HEK293 (cell line): Measurements from ENCODE around the gene CLDN15.
"Not testable (repeated sequence)": the region's sequence is repeated elsewhere in the genome, so short reads cannot be mapped to it uniquely, and the experiment has no call there.

Source experiments
- CTCF ChIA-PET: fragments of 350-600 bp; formaldehyde crosslinking; extraction: SDS; loops from one replicate; lab custom pipeline; 2021; ENCODE audit warnings: antibody characterized with exemption; lab: Yijun Ruan, JAX
- POLR2A ChIA-PET: fragments of 300-600 bp; formaldehyde crosslinking; extraction: SDS; loops from one replicate; lab custom pipeline; 2020; ENCODE audit warnings: antibody characterized with exemption, inconsistent platforms; lab: Yijun Ruan, JAX
- H3K27ac ChIP-seq: fragments of 200-500 bp; sonication (Bioruptor generic); 2 replicates; pipeline ENCODE4 v1.5.1; 2014; ENCODE audit warnings: low read depth, low read length, control low read depth, inconsistent platforms; ENCODE audit errors: extremely low read depth
- H3K36me3 ChIP-seq, 2 experiments: fragments of 200-500 bp in 1 of 2; sonication (Bioruptor generic) in 1 of 2; 1 replicate in 1 of 2; 2 replicates in 1 of 2; pipeline ENCODE4 v1.5.1; 2014 to 2017; ENCODE audit warnings: inconsistent platforms in 2 of 2, low read length in 2 of 2; ENCODE audit not compliant: control insufficient read depth in 2 of 2, insufficient read depth in 1 of 2
- H3K4me1 ChIP-seq: fragments of 200-500 bp; sonication (Bioruptor generic); 2 replicates; pipeline ENCODE4 v1.5.1; 2014; ENCODE audit warnings: mild to moderate bottlenecking, low read length, inconsistent platforms; ENCODE audit not compliant: control insufficient read depth, insufficient read depth
- H3K4me3 ChIP-seq: 2 replicates; pipeline ENCODE4 v1.5.1; 2011; ENCODE audit warnings: low read depth, mild to moderate bottlenecking, control low read depth, low read length, moderate library complexity
- H3K9me3 ChIP-seq: fragments of 200-500 bp; sonication (Bioruptor generic); 2 replicates; pipeline ENCODE4 v1.5.1; 2014; ENCODE audit warnings: low read depth, low read length, inconsistent platforms; ENCODE audit not compliant: control insufficient read depth, insufficient read depth
- GLI2 ChIP-seq: fragments of 450-650 bp; formaldehyde crosslinking; IDR thresholded peaks from 2 replicates; pipeline ENCODE4; 2017; ENCODE audit warnings: missing biosample characterization, missing genetic modification characterization, low read depth, borderline replicate concordance
- GLIS2 ChIP-seq: fragments of 450-650 bp; formaldehyde crosslinking; IDR thresholded peaks from 2 replicates; pipeline ENCODE4 v1.5.1; 2016; ENCODE audit warnings: missing biosample characterization, missing genetic modification characterization
- SCRT2 ChIP-seq: fragments of 450-650 bp; formaldehyde crosslinking; IDR thresholded peaks from 2 replicates; pipeline ENCODE4 v1.5.1; 2016; ENCODE audit warnings: missing biosample characterization, missing genetic modification characterization
- ZIC2 ChIP-seq: fragments of 450-650 bp; formaldehyde crosslinking; IDR thresholded peaks from 2 replicates; pipeline ENCODE4 v1.5.1; 2016; ENCODE audit warnings: missing biosample characterization, missing genetic modification characterization
- ZNF16 ChIP-seq: fragments of 450-650 bp; formaldehyde crosslinking; IDR thresholded peaks from 2 replicates; pipeline ENCODE4 v1.5.1; 2016; ENCODE audit warnings: low read depth, missing biosample characterization, missing genetic modification characterization
- ZNF169 ChIP-seq: fragments of 450-650 bp; formaldehyde crosslinking; IDR thresholded peaks from 2 replicates; pipeline ENCODE4 v1.5.1; 2016; ENCODE audit warnings: missing biosample characterization, missing genetic modification characterization
- ZNF366 ChIP-seq: fragments of 450-650 bp; formaldehyde crosslinking; conservative IDR thresholded peaks from 2 replicates; pipeline ENCODE4 v1.5.1; 2016; ENCODE audit warnings: missing biosample characterization, missing genetic modification characterization
- ZNF404 ChIP-seq: fragments of 450-650 bp; formaldehyde crosslinking; IDR thresholded peaks from 2 replicates; pipeline ENCODE4 v1.5.1; 2017; ENCODE audit warnings: missing biosample characterization, missing genetic modification characterization
- ZNF48 ChIP-seq: fragments of 450-650 bp; formaldehyde crosslinking; IDR thresholded peaks from 2 replicates; pipeline ENCODE4 v1.5.1; 2016; ENCODE audit warnings: missing biosample characterization, missing genetic modification characterization
- ZNF571 ChIP-seq: fragments of 450-650 bp; formaldehyde crosslinking; IDR thresholded peaks from 2 replicates; pipeline ENCODE4 v1.5.0; 2017; ENCODE audit warnings: missing biosample characterization, missing genetic modification characterization
- ZNF626 ChIP-seq: fragments of 450-650 bp; sonication (Bioruptor Pico); formaldehyde crosslinking; IDR thresholded peaks from 2 replicates; pipeline ENCODE4 v1.5.1; 2018; ENCODE audit warnings: missing biosample characterization, missing genetic modification characterization, inconsistent platforms
- TF ChIP-seq, protein P1 (sequence below): fragments of 450-650 bp; formaldehyde crosslinking; IDR thresholded peaks from 2 replicates; pipeline ENCODE4 v1.5.1; 2016; ENCODE audit warnings: missing biosample characterization, missing genetic modification characterization

CLDN15 gene, protein sequence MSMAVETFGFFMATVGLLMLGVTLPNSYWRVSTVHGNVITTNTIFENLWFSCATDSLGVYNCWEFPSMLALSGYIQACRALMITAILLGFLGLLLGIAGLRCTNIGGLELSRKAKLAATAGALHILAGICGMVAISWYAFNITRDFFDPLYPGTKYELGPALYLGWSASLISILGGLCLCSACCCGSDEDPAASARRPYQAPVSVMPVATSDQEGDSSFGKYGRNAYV

DNA sequence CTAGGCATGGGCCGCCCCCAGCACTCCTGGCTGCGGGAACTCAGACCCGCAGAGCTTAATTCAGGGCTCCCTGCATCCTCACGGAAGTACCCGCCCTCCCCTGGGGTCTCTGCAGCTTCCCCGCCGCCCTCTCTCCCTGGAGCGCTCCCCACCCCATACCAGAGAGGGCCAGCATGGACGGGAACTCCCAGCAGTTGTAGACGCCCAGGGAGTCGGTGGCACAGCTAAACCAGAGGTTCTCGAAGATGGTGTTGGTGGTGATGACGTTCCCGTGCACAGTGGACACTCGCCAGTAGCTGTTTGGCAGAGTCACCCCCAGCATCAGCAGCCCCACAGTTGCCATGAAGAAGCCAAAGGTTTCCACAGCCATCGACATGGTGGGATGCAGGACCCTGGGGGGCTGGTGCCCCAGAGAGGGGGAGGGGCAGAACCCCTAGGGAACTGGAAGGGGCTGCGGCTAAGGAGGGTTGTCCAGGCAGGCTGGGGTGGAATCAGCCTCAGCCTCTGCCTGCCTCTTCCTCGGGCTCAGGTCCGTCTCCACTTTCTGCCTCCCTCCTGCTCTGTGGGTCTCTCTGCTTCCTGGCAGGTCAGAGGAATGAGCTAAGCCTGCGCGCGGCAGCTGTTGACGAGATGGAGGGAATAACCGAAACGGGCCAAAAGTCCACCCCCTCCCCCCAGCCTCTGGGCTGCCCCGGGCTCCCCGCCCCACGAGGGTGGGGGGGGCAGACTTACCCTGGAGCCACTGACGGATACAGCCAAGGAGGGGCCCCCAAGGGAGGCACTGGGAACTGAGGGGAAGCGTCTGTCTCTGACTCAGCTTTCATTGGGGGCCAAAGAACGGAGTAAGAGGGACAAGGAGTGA lies at the start of gene CLDN15:
Gene CLDN15, minus strand, starts transcription at position 597 of the 862 bp plus-strand sequence. Its CDS starts 221 bp downstream, at position 376.
- CTCF ChIA-PET: interaction anchor here (0.6 to 1.5 kb wide), 2 partner anchors 45 to 63 kb away, joined by 3 to 6 read pairs; no protein-coding TSS in a partner anchor

DNA sequence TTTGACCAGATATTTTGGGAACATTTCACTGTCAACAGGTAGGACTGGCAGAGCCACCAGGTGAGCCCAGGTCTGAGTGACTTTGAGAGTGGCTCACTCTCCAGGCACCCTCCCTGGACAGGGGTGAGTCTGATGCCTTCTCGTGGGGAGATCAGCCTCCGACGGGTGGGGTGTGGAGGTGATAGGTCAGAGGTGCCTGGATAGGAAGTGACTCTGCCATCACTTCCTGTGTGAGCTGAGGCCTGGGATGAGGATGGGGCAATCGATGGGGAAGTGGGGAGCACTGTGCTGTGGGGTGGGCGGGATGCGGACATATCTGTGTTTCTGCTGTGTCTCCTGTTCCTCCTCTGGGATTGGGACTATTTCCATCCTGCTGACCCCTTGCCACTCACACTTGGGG lies 49.4 kb upstream of the CLDN15 start:
- no peaks in the 10 kb centered on the region for H3K9me3 ChIP-seq
- ChIA-PET POLR2A (no interaction called here), CTCF (no interaction called here)
- H3K4me3 ChIP-seq: no peak overlapping the region
- TF ChIP-seq SCRT2 (tag by site-specific recombination) (0 out of 2 replicates have a peak, but pooled peaks have one; percentile 17), GLI2 (tag by site-specific recombination) (no peak)
- H3K4me1 ChIP-seq: no peaks in the 10 kb centered on the region
- no peak overlapping the region for H3K27ac ChIP-seq
- no peaks in the 10 kb centered on the region for H3K36me3 ChIP-seq

More for the DNA sequence above, at the start of gene CLDN15:
- H3K36me3 ChIP-seq: peaks cover 0 to 37% of the 10 kb centered on the region in 2 experiments; a peak in 2 of 3 replicates
- peak; percentile 31; the same call in 1 of the 2 replicates for TF ChIP-seq GLIS2 (tag by site-specific recombination)
- no peak for TF ChIP-seq GLI2 (tag by site-specific recombination)
- TF ChIP-seq ZIC2: 0 out of 2 replicates have a peak, but pooled peaks have one; percentile 14
- H3K9me3 ChIP-seq: no peaks in the 10 kb centered on the region
- H3K27ac ChIP-seq: no peak within 1 kb of the TSS
- POLR2A ChIA-PET: interaction anchor here (0.6 to 0.9 kb wide), 2 partner anchors 20 to 93 kb away, joined by 3 read pairs; partner anchors contain the start of gene PLOD3
- no peaks in the 10 kb centered on the region for H3K4me1 ChIP-seq
- no peak within 1 kb of the TSS for H3K4me3 ChIP-seq

DNA sequence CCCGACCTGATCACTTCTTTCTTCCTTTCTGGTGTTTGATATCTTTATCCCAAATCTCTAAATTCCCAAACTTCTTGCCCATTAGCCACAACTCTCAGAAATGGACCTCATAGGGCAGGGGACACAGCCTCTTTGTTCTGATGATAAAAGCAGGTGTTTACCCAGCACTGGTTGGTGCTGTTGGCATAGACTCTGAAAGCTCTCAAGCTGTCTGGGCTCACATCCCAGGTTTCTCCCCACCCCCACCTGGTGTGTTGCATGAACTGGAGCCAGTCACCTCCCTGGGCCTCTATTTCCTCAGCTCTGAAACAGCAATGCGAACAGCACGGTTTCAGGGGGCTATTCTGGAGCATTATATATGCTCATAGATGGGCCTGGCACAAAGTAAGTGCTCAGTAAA lies 48.3 kb upstream of the CLDN15 start:
- CTCF ChIA-PET: interaction anchor here (0.5 to 6.2 kb wide), 3 partner anchors 10 to 143 kb away, joined by 3 to 106 read pairs (median 7); no protein-coding TSS in a partner anchor
- H3K27ac ChIP-seq, H3K4me3 ChIP-seq, H3K4me1 ChIP-seq, H3K36me3 ChIP-seq, H3K9me3 ChIP-seq, POLR2A ChIA-PET: not testable (repeated sequence)

DNA sequence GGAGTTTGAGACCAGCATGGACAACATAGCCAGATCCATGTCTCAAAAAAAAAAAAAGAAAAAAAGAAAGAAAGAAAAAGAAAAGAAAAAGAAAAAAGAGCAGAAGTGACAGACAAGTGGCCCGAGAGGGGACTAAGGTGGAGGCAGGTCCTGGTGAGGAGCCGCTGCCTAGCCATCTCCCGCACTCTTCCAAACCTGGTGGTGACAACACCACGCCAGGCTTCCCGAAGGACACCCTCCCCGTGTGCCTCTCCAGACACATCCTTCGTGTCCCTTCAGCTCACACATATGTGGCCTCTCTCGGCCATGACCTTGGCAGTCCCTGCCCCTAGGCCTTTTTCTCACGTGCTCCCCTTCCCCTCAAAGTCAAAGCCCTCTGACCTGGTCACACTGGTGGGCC lies 47.6 kb upstream of the CLDN15 start:
- H3K4me3 ChIP-seq: no peak overlapping the region
- H3K27ac ChIP-seq: no peak overlapping the region
- ChIA-PET CTCF (interaction anchor here (1.4 to 6.2 kb wide), 3 partner anchors 10 to 143 kb away, joined by 7 to 106 read pairs (median 33); partner anchors contain the start of gene FIS1), POLR2A (no interaction called here)
- H3K9me3 ChIP-seq: no peaks in the 10 kb centered on the region
- H3K4me1 ChIP-seq: no peaks in the 10 kb centered on the region
- no peak for TF ChIP-seq ZNF404
- no peak for TF ChIP-seq ZNF16 (tag by site-specific recombination)
- no peak for TF ChIP-seq ZNF626 (tag by site-specific recombination)
- no peak for TF ChIP-seq ZNF169 (tag by site-specific recombination)
- TF ChIP-seq ZNF571 (tag by site-specific recombination): no peak
- no peak for TF ChIP-seq ZNF48 (tag by site-specific recombination)
- TF ChIP-seq ZNF366 (tag by site-specific recombination): peak; percentile 35; the same call in 1 of the 2 replicates
- TF ChIP-seq, protein P1, sequence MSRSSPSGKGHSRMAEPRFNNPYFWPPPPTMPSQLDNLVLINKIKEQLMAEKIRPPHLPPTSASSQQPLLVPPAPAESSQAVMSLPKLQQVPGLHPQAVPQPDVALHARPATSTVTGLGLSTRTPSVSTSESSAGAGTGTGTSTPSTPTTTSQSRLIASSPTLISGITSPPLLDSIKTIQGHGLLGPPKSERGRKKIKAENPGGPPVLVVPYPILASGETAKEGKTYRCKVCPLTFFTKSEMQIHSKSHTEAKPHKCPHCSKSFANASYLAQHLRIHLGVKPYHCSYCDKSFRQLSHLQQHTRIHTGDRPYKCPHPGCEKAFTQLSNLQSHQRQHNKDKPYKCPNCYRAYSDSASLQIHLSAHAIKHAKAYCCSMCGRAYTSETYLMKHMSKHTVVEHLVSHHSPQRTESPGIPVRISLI (tag by site-specific recombination): 0 out of 2 replicates have a peak, but pooled peaks have one; percentile 37
- TF ChIP-seq, all 188 proteins: peak for 2
- no peaks in the 10 kb centered on the region for H3K36me3 ChIP-seq
